HTERT RPE-1 (cell line): ENCODE data around the gene IL1B.

ENCODE experiments used
- in situ Hi-C: fragments of 300-500 bp; cut with MboI; formaldehyde crosslinking; loops from 4 replicates; pipeline ENCODE4 v1.14.3; 2020; ENCODE audit warnings: low sequenced_read_pairs

IL1B gene

DNA sequence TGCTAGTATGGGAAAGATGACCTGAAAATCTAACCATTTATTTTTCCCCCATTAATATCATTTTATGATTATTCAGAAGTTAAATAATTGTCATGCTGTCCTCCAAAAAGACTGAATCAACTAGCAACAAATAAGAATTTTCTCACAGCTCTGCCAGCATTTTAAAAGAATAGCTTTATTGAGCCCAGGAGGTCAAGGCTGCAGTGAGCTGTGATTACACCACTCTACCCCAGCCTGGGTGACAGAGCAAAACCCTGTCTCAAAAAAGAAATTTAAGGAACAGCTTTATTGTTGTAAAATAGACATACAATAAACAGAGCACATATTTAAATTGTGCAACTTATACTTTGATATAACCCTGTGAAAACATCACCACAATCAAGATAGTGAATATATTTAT lies 27.5 kb downstream of the IL1B start:
- in situ Hi-C loops = no loop called here

DNA sequence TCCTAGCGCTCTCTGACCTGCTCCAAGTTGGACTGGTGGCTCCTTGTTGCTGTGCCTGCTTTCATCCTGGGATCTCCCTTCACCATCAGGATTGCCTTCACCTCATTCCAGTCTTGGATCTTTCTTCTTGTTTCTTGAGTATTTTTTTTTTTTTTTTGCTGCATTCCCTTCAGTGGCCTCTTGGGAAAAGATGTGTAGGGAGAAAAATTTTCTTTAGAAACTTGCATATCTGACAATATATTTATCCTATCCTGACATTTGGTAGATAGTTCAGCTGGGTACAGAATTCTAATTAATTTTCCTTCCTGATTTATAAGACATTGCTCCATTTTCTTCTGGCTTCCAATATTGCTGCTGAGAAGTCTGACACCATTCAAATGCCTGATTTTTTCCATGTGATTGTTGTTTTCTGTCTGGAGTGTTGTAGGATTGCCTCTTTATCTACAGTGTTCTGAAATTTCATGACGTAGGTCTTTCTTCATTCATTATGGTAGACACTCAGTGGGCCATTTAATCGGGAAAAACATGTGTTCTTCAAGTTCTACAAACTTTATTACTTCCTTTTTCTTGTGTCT lies 29.3 kb downstream of the IL1B start:
- in situ Hi-C loops = no loop called here

DNA sequence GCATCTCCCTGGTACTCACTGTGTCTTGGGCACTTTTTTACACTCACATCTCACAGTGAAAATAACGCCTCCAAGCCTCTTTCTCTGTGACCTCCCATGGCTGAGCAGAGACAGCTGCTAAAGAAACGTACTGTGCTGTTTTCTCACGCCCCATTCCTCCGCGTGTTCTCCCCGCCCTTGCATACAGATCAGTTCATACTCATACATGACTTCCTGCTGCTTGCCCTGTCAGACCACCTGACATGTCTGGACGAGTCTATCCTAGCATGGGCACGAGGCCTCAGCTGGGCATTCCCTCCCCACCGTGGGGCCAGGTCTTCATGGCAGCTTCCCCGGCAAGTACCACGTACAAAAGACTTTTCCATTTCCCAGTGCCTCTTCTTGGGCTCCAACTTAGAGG lies 31.0 kb downstream of the IL1B start:
- in situ Hi-C loops = no loop called here

DNA sequence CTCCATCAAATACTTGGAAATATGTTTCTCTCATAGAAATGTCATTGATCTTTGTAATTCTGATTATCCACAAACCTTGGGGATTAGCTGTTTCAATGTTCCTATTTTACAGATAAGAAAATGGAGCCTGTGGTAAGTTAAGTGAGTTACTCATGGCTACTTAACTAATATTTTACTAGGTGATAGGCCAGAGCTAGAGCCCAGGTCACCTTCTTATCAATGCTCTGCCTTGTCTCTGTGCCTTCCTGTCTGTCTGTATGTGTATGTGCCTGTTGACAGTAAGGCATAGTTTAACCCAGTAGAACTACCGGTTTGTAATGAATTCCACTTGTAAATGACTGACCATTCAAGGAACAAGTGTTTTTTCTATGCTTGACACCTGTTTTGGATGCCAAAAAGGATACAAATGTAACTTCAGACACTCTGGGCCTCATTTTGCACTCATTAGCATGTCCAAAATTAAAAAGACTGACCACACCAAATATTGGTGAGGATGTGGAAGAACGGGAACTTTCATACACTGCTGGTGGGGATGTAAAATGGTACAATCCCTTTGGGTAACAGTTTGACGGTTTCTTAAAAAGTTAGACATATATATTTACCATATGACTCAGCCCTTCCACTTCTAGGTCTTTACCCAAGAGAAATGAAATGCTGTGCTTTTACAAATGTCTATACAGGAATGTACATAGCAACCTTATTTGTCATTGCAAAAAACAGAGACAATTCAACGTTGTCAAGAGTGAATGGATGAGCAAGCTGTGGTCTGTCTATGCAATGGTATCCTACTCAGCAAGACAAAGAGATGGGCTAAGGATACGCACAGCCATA lies 32.7 kb downstream of the IL1B start:
- in situ Hi-C loops = no loop called here

DNA sequence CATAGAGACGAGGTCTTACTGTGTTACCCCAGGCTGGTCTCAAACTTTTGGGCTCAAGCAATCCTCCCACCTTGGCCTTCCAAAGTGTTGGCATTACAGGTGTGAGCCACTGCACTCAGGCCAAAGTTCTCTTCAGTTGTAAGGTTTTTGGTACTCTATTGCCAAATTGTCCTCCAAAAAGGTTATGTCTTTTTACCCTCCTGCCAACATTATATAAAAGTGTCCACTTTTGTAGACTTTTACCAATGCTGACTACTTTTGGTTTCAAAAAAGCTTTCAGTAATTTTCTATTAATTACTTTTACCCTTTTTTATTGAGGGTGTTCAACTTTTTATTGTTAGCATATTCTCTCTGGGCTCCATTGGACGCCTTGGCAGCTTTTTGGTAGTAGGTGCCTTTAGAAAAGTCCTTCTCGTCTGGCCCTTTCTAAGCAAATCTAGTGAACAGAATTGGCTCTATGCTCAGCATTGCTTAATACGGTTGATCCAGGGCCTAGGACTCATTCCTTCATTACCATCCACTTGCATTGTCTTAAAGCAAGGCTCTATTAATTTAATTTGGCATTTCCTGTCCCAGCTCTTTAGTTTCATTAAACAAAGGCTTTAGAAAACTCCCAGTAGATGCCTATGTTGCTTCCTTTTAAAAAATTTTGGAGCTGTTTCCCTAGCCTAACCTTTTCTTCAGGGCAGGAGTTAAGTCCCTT lies 35.5 kb downstream of the IL1B start:
- in situ Hi-C loops = no loop called here

DNA sequence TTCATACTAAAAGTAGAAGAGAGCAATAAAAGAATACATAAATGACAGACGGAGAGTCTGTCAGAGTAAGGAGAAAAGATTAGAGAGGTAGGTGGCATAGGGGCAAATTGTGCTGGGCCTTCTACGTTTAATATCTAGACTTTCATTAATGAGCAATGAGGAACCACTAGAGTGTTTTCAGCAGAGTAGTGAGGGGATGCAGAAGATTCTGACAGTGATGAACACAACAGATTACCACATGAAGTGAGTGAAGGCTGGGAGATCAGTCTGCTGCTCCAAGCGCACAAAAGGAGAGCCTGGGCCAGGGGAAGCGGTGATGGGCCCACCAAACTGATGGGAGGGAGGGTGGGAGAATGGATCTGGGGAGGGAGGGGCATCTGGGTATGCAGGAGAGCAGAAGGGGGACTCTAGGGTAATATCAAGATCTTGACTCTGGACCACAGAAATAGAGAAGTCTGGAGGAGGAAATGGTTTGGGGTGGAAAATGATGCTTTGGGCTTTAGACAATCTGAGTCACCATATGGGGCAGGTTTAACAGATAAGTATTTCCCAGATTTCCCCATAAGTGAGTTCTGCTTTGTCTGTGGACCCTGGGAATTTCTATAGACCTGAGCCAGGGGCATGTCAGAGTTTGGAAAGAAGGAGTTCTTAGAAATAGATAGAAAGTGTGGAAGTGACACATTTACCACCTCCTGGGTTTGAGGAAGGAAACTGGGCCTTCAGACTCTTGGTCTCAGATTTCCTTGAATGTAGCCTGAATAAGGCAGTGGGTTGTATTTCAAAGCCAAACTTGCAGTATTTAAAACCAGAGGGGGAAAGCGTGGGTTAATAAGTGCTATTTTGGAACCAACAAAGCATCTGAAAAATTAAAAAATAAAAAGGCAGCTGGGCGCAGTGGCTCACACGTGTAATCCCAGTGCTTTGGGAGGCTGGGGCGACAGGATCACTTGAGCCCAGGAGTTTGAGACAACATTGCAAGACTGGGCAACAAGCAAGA lies 37.3 kb downstream of the IL1B start:
- in situ Hi-C loops = no loop called here

DNA sequence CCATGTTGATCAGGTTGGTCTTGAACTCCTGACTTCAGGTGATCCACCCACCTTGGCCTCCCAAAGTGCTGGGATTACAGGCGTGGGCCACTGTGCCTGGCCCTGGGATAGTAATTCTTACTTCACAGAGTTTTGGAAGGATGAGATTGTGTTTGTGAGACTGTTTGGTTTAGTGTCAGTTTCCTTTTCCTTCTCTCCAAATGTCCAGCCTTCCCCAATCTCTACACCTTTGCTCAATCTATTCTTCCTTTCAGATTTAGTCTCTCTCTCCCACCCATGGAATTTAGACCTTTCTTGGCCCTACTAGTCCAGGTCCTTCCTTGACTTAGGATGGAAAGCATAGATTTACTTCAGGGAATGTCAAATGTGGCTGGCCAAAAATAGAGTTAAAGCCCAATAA lies 40.1 kb downstream of the IL1B start:
- in situ Hi-C loops = no loop called here

DNA sequence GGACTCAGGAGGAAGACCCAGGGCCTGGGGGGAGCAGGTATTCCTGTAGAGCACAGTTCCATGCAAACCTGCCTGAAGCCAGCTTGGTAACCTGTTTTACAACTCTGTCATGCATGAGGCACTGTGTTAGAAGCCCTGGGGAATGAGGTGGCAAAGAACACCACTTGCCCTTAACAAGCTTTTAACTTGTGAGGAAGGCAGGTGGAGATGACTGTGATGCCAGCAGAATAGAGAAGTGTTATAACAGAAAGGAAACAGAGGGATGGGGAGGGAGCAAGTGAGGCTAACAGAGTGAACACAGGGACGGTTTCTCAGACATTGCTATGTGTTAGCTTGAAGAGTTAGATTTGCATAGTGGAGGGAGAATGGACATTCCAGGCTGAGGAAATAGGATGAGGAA lies 40.8 kb downstream of the IL1B start:
- in situ Hi-C loops = no loop called here

DNA sequence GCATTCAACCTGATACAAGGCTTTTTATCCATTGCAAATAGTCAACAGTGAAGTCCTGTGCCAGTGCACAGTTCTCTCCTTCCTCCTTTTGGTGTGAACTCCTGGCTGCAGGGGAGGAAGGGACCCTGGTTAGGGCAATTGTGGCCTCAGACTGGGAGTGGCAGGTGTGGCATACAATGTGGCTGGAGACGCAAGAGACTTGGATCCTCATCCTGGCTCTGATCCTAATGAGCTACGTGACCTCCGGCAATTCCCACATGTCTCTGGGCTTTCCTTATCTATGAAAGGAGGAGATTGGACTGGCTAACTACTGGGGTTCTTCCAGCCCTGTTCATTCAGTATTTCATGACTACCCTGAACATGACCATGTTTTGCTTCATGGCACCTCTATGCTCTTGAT lies 41.7 kb downstream of the IL1B start:
- in situ Hi-C loops = no loop called here

DNA sequence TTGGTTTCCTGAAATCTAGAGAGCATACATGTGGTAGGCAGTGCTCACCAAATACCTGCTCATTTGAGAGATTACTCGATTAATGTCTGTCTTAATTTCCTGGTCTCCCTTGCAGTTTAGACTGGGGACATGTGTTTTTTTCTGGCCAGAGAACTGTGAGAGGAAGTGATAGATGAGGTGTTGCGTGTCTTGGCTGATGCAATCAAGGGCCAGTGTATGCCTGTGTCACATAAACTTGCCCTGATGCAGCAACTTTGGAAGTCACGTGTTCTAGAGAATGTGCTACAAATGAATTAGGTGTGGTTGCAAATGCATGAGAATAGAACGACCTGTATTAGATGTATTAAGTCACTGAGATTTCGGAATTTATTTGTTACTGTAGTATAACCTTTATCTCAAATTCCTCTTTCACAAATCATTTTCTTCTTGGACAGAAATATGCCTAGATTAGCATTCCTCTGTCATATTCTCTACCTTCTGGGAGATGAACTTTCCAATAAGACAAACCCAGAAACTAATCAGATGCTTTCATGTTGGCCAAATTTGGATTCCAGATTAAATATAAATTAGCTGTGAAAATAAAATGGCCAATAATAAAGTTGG lies 42.3 kb downstream of the IL1B start:
- in situ Hi-C loops = no loop called here

DNA sequence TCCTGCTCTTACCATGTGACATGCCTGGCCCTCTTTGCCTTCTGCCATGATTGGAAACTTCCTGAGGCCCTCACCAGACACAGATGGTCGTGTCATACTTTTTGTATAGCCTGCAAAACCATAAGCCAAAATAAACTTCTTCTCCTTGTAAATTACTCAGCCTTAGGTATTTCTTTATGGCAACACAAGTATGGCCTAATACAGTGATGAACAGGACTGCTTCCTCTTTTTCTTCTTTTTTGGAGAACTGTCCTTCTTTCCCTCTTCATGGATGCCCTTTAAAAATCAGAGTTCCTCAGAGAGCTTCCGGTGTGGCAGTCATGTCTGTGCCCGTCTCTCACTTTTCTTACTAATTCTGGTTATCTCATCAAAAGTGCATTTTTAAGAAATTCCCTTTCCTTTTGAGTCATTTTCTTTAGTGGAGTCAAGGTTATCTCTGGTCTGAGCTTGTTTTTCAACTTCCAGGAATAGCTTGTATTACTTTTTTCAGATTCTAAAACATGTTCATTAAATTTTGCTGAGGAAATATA lies 43.1 kb downstream of the IL1B start:
- in situ Hi-C loops = no loop called here

DNA sequence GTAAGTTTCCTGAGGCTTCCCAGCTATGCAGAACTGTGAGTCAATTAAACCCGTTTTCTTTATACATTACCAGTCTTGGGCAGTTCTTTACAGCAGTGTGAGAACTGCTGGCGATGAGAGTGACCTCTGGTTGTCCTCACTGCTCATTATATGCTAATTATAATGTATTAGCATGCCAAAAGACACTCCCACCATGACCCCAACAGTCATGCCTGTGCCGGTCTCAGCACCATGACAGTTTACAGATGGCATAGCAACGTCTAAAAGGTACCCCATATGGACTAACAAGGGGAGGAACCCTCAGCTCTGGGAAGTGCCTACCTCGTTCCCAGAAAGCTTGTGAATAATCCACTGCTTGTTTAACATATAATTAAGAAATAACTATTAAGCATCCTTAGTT lies 44.2 kb downstream of the IL1B start:
- in situ Hi-C loops = no loop called here

DNA sequence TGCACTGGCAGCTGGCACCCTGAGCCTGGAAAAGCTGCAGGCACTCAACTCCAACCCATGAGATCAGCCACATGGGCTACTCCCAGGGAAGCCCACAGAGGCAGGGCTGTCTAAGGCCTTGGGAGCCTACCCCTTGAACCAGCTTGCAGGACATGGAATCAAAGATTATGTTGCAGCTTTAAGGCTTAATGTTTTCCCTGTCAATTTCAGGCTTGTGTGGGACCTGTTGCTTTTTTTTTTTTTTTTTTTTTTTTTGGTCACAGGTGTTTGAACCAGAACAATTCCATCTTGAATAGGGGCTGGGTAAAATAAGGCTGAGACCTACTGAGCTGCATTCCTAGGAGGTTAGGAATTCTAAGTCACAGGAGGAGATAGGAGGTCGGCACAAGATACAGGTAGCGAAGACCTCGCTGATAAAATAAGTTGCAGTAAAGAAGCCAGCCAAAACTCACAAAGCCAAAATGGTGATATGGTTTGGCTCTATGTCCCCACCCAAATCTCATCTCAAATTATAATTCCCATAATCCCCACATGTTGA lies 44.8 kb downstream of the IL1B start:
- in situ Hi-C loops = no loop called here

DNA sequence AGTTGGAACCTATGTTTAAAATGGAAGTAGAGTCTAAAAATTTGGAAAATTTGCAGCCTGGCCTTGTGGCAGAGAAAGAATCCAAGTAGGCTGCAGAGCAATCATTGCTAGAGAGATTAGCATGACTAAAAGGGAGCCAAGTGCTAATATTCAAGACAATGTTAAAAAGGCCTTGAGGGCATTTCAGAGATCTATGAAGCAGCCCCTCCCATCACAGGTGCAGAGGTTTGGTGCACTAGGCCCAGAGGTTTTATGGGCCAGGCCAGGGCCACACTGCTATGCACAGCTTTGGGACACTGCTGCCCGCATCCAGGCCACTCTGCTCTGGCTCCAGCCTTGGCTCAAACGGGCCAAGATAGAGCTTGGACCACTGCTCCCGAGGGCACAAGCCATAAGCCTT lies 45.6 kb downstream of the IL1B start:
- in situ Hi-C loops = no loop called here

DNA sequence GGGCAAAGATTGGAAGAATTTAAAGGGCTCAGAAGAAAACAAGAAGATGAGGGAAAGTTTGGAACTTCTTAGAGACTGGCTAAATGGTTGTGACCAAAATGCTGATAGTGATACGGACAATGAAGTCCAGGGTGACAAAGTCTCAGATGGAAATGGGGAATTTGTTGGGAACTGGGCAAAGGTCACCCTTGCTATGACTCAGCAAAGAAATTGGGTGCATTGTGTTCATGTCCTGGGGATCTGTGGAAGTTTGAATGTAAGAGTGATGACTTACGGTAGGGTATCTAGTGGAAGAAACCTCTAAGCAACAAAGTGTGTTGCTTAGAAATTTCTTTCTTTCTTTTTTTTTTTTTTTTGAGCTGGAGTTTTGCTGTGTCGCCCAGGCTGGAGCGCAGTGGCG lies 46.3 kb downstream of the IL1B start:
- in situ Hi-C loops = no loop called here

DNA sequence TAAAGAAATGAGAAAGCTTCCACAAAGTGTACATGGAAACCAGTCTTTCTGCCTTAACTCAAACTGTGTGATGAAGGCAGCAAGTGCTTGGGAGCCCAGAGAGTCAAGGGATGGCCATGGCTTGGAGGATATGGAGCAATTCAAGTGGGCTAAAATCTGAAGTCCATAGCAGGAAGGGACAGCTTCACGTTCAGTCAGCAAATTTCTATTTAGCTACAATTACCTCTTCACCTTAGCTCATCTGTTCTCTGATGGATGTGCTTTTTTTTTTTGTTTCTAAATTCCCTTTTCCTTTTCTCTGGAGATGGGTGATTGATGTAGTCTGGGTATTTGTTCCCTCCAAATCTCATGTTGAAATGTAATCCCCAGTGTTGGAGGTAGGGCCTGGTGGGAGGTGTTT lies 47.4 kb downstream of the IL1B start:
- in situ Hi-C loops = no loop called here

DNA sequence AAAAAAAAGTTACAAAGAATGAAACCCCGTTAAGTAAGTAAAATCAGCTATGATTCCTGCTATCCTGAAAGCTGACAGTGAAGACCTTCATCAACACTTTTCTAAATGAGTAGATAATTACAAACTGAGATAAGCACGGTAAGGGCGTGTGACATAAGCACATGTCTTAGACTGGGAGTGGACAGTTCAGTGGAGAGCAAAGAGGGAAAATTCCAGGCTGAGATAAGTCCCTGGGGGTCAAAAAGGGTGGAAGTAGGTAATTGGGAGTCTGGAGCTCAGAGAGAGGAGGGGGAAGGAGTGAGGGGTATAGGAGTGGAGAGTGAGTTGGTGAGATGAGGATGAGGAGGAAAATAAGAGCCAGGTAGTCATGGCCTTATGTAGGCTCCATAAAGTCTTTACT lies 47.9 kb downstream of the IL1B start:
- in situ Hi-C loops = no loop called here

DNA sequence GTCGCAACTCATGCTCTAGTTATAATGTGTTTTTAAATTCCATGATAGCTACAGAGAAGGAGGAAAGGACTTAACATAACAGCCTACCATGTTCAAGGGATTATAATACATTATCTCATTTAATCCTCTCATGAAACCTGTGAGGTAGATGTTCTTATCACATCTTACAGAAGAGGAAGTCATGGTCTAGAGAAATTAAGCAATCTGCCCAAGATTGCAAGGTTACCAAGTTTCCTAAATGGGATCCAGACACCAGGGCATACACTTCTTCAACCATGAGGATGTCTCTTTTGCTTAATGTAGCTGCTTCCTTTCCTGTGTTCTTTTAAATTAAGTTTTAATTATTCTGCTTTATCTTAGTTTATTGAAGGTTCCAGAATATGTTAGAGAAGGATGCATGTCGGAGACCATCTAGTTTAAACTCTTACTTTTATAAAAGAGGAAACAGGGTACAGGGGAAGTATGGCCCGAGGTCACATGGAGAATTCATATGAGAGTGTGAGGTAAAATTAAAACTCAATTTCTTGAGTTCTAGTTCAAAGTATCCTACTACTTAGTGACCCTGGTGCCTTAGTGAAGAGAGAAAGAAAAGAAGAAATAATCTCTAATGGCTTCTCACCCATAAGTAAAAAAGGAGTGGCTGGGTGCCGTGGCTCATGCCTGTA lies 48.7 kb downstream of the IL1B start:
- in situ Hi-C loops = no loop called here

DNA sequence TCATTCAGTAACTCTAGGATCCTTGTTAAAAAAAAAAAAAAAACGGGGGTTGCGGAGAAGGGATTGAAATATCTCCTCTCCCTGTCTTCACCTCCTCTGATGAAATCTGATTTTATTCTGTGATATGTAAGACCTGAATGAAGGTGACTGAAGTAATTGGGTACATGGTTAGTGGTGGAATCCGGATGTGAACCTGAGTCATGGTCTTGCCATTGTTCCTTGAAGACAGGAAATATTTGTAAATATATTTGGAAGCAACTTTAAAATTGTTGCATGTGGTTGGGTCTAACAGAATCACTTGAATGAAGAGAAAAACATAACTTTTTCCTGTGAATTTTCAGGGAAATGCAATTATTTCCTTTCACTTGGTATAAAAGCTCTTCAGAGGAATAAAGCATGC lies 49.3 kb downstream of the IL1B start:
- in situ Hi-C loops = no loop called here
